Prostate gland (tissue), 2 donors: Measurements from ENCODE around the gene C1orf159.

ENCODE experiments used
- POLR2A ChIP-seq: fragments of 450-650 bp; IDR thresholded peaks from one replicate; pipeline ENCODE4 v1.6.1; 2016; ENCODE audit warnings: antibody characterized with exemption, mild to moderate bottlenecking
- POLR2AphosphoS5 ChIP-seq: sonication (generic); formaldehyde crosslinking; IDR thresholded peaks from one replicate; pipeline ENCODE4 v1.6.1; 2017; ENCODE audit warnings: antibody characterized with exemption
- TF ChIP-seq, protein P1 (sequence below), 4 experiments: fragments of 200-600 bp in 2 of 4; fragments of 450-650 bp in 2 of 4; sonication (generic) in 2 of 4; IDR thresholded peaks; 1 replicate in 3 of 4; 2 replicates in 1 of 4; pipeline ENCODE4 v1.5.1; 2016 to 2019; ENCODE audit warnings: antibody characterized with exemption in 4 of 4, mild to moderate bottlenecking in 2 of 4, moderate library complexity in 2 of 4

DNA sequence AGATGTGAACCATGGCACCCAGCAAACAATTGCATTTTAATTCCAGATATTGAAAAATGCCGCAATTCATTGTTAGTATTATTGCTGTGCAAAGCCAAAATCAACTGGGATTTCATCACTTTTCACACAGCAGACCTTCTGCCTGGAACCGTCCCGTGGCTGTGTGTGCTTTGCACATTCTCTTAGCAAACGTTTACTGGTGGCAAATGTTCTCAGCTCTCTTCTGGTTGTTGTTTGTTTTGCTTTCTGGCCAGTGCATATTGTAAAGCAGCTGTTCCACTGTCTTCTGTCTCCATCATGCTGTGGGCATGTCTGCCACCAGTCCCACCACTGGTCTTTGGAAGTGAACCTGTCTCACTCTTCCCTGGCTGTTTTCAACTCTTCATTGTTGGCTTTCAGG is 38.0 kb upstream of the C1orf159 start:
- TF ChIP-seq, protein P1, sequence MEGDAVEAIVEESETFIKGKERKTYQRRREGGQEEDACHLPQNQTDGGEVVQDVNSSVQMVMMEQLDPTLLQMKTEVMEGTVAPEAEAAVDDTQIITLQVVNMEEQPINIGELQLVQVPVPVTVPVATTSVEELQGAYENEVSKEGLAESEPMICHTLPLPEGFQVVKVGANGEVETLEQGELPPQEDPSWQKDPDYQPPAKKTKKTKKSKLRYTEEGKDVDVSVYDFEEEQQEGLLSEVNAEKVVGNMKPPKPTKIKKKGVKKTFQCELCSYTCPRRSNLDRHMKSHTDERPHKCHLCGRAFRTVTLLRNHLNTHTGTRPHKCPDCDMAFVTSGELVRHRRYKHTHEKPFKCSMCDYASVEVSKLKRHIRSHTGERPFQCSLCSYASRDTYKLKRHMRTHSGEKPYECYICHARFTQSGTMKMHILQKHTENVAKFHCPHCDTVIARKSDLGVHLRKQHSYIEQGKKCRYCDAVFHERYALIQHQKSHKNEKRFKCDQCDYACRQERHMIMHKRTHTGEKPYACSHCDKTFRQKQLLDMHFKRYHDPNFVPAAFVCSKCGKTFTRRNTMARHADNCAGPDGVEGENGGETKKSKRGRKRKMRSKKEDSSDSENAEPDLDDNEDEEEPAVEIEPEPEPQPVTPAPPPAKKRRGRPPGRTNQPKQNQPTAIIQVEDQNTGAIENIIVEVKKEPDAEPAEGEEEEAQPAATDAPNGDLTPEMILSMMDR (IDR thresholded peaks at IDR 0.05): no peak
- TF ChIP-seq POLR2AphosphoS5 (peak; percentile 91), POLR2A (no peak)
